Measurements from ENCODE around the gene STXBP5. TPM values are rescaled to one million over a fixed set of nuclear protein-coding genes. Genes with fewer than 3 reads are reported as not detected.

STXBP5 gene
- total RNA-seq, 2 donors from 2014 or later = 22.2 to 27.3 TPM

- Histone ChIP-seq H3K9me3 (no peaks in the 10 kb centered on the region), H3K36me3 (no peaks in the 10 kb centered on the region), H3K4me1 (ENCODE audit: control insufficient read depth in 1 of 2, low read depth in 2 of 2) (peaks cover 0 to under 1% of the 10 kb centered on the region in 2 donors), H3K27ac (no peak overlapping the region), H3K4me3 (no peak overlapping the region), H3K27me3 (replicated peaks; ENCODE audit: insufficient read depth) (no peaks in the 10 kb centered on the region)
- no peak for ATAC-seq (ENCODE audit: insufficient number of reproducible peaks, low FRiP score, low read depth)
- DNase-seq (ENCODE audit: low spot score) = no peak
- no peak for TF ChIP-seq CTCF (IDR thresholded peaks at IDR 0.05)
Observed at GRCh38 chr6:147227770-147228320, 23.6 kb downstream of the STXBP5 start.

DNA sequence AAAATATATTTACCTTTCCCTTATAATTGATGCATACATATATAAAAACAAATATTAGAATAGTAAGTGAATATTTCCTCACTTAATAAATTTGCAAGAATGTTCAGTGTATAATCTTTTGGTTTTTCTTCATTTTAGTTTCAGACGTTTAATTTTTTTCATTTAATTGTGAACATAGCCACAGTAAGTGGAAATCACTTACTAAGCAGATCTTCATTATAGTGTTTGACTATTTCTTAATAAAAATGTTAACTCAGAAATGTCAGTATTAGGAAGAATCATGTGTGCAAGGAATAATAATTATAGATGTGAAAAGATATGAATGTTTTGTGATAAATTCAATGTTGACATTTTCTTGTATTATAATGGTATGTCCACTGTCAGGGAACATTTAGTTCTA, 27.4 kb downstream of the STXBP5 start:
- no peak for ATAC-seq (ENCODE audit: insufficient number of reproducible peaks, low FRiP score, low read depth)

DNA sequence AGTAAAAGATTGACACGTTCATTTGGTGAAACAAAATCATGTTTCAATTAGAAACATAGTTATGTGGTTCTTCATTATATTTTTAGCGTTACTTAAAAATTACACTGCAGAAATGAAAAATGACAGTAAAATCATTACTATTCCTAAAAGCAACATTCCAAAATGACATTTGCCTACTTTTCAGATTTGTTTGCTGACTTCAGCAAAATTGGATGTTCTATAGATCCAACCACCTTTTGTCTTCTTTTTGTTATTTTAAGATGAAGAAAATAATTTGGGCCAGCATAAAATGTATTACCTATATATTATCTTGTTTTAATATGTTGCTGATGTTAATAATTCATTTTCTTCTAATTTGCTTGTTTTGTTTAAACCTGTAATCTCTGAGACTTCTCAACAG, 30.5 kb downstream of the STXBP5 start:
- Histone ChIP-seq H3K4me3 (no peak overlapping the region), H3K36me3 (no peaks in the 10 kb centered on the region)
- no peak for ATAC-seq (ENCODE audit: insufficient number of reproducible peaks, low FRiP score, low read depth)

More for the DNA sequence above, 27.4 kb downstream of the STXBP5 start:
- TF ChIP-seq CTCF (IDR thresholded peaks at IDR 0.05) = no peak
- peaks cover 0 to 4% of the 10 kb centered on the region in 2 donors for H3K4me1 ChIP-seq (ENCODE audit: control insufficient read depth in 1 of 2, low read depth in 2 of 2)
- H3K4me3 ChIP-seq = no peak overlapping the region
- H3K9me3 ChIP-seq = no peaks in the 10 kb centered on the region
- no peak overlapping the region for H3K27ac ChIP-seq
- no peak for DNase-seq (ENCODE audit: low spot score)
- H3K27me3 ChIP-seq (replicated peaks; ENCODE audit: insufficient read depth) = no peaks in the 10 kb centered on the region
- H3K36me3 ChIP-seq = no peaks in the 10 kb centered on the region

DNA sequence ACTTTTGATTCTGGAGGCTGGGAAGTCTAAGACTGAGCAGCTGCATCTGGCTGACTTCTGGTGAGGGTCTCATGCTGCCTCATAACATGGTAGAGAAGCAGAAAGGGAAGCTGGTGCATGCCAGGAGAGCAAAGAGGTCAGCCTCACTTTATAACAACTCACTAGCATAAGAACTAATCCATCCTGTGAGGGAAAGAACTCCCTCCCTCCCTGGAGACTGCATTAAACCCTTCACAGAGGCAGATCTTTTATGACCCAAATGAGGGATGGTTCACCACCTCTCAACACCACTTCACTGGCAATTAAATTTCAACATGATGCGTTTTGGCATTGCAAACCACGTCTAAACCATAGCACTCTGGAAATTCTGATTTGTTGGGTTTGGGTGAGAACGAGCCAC, 33.9 kb downstream of the STXBP5 start:
- H3K4me3 ChIP-seq = no peak overlapping the region
- no peaks in the 10 kb centered on the region for H3K27me3 ChIP-seq (replicated peaks; ENCODE audit: insufficient read depth)
- H3K9me3 ChIP-seq = no peaks in the 10 kb centered on the region
- no peaks in the 10 kb centered on the region for H3K36me3 ChIP-seq
- no peak overlapping the region for H3K27ac ChIP-seq
- DNase-seq (ENCODE audit: low spot score) = no peak
- no peak for TF ChIP-seq CTCF (IDR thresholded peaks at IDR 0.05)
- H3K4me1 ChIP-seq (ENCODE audit: control insufficient read depth in 1 of 2, low read depth in 2 of 2) = peaks cover 0 to 4% of the 10 kb centered on the region in 2 donors
- ATAC-seq (ENCODE audit: insufficient number of reproducible peaks, low FRiP score, low read depth) = no peak

More for the DNA sequence above, 30.5 kb downstream of the STXBP5 start:
- no peak for DNase-seq (ENCODE audit: low spot score)
- Histone ChIP-seq H3K27me3 (replicated peaks; ENCODE audit: insufficient read depth) (no peaks in the 10 kb centered on the region), H3K9me3 (no peaks in the 10 kb centered on the region), H3K27ac (no peak overlapping the region), H3K4me1 (ENCODE audit: control insufficient read depth in 1 of 2, low read depth in 2 of 2) (peaks cover 0 to 4% of the 10 kb centered on the region in 2 donors)
- TF ChIP-seq CTCF (IDR thresholded peaks at IDR 0.05) = no peak

DNA sequence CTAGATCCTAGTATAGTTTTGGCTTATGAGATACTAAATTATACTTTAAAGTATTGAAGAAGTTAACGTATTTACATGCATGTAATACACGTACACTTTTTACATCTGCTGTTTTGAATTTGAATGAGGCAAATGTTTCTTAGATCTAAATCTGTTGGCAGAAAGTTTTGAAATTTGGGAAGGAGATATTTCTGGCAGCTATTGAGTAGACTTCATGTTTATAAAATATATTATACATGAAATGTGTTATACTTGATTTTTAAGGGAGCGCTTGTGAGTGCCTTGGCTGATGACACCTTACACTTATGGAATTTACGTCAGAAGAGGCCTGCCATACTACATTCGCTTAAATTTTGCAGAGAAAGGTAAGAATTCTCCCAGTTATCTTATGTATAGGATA, 34.7 kb downstream of the STXBP5 start:
- DNase-seq (ENCODE audit: low spot score) = no peak
- Histone ChIP-seq H3K9me3 (no peaks in the 10 kb centered on the region), H3K36me3 (no peaks in the 10 kb centered on the region), H3K4me3 (no peak overlapping the region), H3K27me3 (replicated peaks; ENCODE audit: insufficient read depth) (no peaks in the 10 kb centered on the region), H3K4me1 (ENCODE audit: control insufficient read depth in 1 of 2, low read depth in 2 of 2) (peaks cover 0 to 3% of the 10 kb centered on the region in 2 donors), H3K27ac (no peak overlapping the region)
- TF ChIP-seq CTCF (IDR thresholded peaks at IDR 0.05) = no peak
- ATAC-seq (ENCODE audit: insufficient number of reproducible peaks, low FRiP score, low read depth) = no peak
